22Rv1 (cell line): Measurements from ENCODE around the gene SLC9C2.
"Not testable (repeated sequence)": the region's sequence is repeated elsewhere in the genome, so short reads cannot be mapped to it uniquely, and the experiment has no call there.

Experiments
- H3K27ac ChIP-seq: fragments of 450-650 bp; 2 replicates; pipeline ENCODE4 v1.5.1; 2017
- ZFX ChIP-seq: fragments of 450-650 bp; IDR thresholded peaks from 2 replicates; pipeline ENCODE4 v1.6.1; 2017; ENCODE audit warnings: antibody characterized with exemption, borderline replicate concordance
- TF ChIP-seq, protein P1 (sequence below): fragments of 450-650 bp; IDR thresholded peaks from 2 replicates; pipeline ENCODE4 v1.5.1; 2017; ENCODE audit warnings: mild to moderate bottlenecking

The SLC9C2 gene

DNA sequence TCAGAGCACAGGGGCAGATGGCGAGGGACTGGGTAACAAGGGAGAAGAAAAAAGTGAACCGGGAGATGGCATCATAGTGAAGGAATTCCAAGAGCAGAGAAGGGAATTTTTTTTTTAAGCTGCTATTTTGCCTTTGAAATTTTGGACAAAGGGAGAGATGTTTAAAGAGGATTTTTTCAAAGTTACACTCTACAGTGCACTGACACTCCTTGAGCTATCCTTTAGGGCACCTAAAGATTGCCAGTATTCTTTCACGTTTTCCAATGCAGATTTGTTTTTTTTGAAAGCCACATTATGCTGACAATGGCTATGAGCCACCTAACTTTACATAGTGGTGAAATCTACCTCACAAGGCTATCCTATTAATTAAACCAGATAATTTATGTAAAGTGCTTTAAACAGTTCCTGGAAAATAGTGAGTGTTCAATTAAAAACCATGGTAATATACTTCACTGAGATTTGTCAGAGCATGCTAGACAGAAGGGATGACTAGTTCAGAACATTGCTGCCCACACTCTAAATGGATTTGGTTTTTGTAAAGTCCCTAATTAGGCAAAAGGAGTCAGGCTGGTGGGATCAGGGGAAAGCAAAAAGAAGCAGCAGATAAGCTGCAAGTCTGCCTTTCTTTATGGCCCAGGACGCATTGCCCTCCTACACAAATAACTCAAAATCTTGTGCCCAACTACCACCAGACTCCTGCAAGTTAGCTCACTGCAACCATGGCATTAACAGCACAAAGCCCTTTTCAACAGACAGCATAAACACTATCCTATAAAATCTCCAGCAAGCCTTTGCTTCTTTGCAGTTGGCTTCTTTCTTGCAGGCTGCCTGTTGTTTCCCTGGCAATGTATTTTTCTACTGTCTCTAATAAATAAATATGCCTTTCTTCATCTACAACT lies 71.8 kb downstream of the SLC9C2 start:
- TF ChIP-seq, protein P1, sequence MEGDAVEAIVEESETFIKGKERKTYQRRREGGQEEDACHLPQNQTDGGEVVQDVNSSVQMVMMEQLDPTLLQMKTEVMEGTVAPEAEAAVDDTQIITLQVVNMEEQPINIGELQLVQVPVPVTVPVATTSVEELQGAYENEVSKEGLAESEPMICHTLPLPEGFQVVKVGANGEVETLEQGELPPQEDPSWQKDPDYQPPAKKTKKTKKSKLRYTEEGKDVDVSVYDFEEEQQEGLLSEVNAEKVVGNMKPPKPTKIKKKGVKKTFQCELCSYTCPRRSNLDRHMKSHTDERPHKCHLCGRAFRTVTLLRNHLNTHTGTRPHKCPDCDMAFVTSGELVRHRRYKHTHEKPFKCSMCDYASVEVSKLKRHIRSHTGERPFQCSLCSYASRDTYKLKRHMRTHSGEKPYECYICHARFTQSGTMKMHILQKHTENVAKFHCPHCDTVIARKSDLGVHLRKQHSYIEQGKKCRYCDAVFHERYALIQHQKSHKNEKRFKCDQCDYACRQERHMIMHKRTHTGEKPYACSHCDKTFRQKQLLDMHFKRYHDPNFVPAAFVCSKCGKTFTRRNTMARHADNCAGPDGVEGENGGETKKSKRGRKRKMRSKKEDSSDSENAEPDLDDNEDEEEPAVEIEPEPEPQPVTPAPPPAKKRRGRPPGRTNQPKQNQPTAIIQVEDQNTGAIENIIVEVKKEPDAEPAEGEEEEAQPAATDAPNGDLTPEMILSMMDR: no peak
- TF ChIP-seq ZFX: no peak

DNA sequence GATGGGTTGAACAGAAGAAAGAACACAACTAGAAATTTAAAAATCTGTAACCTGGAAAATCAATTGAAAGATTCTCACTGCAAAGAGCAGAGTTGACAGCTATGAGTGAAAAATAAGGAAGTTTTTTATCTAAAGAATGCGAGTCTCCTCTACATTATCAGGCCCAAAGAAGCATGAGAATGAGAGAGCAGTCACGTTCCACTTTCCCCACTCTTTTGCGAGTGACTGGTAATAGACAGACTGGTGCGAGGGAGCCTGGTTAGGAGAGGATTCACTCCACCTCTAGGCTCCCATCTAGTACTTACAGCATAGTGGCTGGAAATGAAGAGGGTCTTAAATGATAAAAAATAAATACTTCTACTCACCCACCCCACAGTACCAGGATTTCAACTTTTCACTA lies 73.8 kb downstream of the SLC9C2 start:
- no peak overlapping the region for H3K27ac ChIP-seq
- TF ChIP-seq ZFX: no peak
- TF ChIP-seq, protein P1: no peak

More for the DNA sequence above, 71.8 kb downstream of the SLC9C2 start:
- H3K27ac ChIP-seq: no peak overlapping the region

DNA sequence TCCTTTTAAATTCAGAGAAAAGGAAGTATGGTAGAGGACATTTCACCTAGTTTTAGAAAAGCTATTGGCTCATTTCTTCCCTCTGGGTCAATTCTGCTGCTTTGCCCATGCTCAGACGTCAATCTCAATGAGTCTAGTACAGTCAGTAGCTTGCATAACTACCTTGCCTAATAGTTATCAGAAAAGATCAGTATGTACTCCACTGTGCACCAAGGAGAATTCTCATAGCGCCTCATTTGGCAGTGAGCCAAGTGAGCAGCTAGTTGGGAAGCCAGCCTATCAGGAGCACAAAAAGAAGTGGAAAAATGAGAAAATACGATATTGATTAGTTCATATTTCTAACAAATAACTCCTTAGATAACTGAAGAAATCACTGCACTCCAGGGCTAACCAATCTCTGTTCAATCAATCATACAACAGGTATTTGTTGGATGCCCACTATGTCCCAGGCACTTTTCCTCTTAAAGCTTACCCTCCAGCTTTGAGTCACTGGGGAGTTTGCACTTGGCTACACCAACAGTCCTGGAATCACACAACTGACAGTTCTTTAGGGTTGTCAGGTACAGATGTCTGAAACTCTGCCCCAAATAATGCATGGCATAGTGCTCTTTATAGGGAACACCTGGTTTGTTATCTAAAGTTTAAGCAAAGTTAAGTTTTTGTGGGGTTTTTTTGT lies 75.6 kb downstream of the SLC9C2 start:
- TF ChIP-seq ZFX: no peak
- TF ChIP-seq, protein P1: no peak
- H3K27ac ChIP-seq: no peak overlapping the region

DNA sequence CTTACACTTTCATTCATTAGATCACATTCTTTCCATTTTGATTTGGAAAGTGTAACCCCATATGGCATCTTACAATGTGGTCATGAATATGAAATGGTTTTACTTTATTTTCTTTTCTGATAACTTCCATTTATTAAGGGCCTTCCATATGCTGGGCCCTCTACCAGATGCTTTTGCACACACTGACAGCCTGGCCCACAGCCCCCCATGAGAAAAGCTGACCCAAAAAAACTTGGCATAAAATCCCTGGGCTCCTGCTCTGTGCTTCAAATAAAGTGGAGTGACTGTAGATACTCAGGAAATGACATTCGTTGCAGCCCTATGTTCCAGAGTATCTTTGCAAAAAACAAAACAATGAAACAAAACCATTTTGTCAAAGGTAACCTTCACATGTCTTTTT lies 76.9 kb downstream of the SLC9C2 start:
- no peak overlapping the region for H3K27ac ChIP-seq
- TF ChIP-seq ZFX: no peak

DNA sequence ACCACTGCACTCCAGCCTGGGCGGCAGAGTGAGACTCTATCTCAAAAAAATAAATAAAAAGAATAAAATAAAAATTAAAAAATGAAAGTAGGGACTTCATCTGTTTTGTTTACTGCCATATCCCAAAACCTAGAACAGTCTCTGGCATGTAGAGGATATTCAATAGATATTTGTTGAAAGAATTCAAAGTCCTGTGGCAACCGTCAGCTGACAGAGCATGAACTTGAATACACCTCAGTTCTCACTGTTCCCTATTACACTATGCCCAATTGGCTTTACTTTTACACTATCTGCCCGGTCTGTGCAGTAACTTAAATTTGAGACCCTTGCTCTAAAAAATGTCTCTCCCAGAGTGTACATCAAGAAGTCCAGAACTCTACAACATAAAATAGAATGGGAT lies 79.5 kb downstream of the SLC9C2 start:
- no peak overlapping the region for H3K27ac ChIP-seq
- TF ChIP-seq ZFX: no peak
- TF ChIP-seq, protein P1: no peak

DNA sequence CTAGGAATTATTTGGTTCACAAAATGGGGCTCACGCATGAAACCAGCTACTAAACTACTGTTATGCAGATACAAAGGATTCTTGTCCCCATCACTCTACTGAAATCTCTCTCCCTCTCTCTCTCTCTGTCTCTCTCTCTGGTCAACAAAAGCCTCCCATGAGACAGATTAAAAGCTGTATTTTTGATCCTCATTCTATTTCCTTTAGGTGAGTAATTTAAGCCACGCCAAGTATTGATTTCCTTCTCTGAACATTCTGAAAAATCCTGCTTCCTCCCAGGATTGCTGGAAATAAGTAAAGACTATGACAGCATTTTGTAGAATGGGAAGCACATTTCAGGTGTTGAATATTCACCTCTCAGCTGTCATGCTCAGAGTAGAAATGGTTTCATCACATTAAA lies 82.1 kb downstream of the SLC9C2 start:
- TF ChIP-seq, protein P1: no peak
- no peak for TF ChIP-seq ZFX
- H3K27ac ChIP-seq: no peak overlapping the region

DNA sequence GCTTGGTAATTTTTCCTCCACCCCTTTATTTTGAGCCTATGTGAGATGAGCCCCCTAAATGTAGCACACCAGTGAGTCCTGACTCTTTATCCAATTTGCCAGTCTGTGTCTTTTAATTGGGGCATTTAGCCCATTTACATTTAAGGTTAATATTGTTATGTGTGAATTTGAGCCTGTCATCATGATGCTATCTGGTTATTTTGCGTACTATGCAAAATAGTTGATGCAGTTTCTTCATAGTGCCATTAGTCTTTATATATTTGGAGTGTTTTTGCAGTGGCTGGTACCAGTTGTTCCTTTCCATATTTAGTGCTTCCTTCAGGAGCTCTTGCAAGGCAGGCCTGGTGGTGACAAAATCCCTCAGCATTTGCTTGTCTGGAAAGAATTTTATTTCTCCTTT lies 88.4 kb downstream of the SLC9C2 start:
- not testable (repeated sequence) for H3K27ac ChIP-seq

DNA sequence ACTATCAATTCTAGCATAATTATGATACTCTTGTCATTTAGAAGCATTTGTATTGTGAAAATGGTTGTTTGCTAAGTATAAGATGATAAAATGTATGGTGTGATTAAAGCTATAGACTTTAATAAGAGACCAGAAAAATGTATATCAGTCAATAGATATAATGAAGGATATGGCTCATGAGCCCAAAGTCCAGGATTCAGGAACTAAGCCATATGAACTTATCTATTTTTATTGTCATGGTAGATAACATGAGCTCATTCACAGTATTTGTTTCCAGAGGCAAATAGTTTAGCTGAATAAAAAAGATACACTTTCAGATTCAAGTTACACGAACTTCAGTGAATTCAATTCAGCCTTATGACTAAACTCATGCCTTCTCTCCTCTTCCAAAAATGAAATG lies 93.1 kb downstream of the SLC9C2 start:
- H3K27ac ChIP-seq: no peak overlapping the region
- TF ChIP-seq, protein P1: no peak
- TF ChIP-seq ZFX: no peak
